OCI-LY1 (cell line): Measurements from ENCODE around the gene GIGYF1.

Experiments
- H2AFZ ChIP-seq: fragments of 200-600 bp; sonication (generic), shearing (Covaris generic); 2 replicates; pipeline ENCODE4 v1.6.0; 2014; ENCODE audit warnings: antibody characterized with exemption, mild to moderate bottlenecking, low read length
- H3F3A ChIP-seq: fragments of 200-600 bp; sonication (generic), shearing (Covaris generic); 2 replicates; pipeline ENCODE4 v1.6.0; 2014; ENCODE audit warnings: mild to moderate bottlenecking, antibody characterized with exemption, low read length, moderate library complexity; ENCODE audit not compliant: insufficient read depth
- H3K27ac ChIP-seq: fragments of 200-600 bp; sonication (generic); 2 replicates; pipeline ENCODE4 v1.5.1; 2014; ENCODE audit warnings: low read length, mixed run types, mild to moderate bottlenecking, low read depth; ENCODE audit not compliant: poor library complexity, severe bottlenecking
- H3K27me3 ChIP-seq: fragments of 200-600 bp; sonication (generic); 2 replicates; pipeline ENCODE4 v1.6.0; 2014; ENCODE audit warnings: antibody characterized with exemption, mild to moderate bottlenecking, low read length, moderate library complexity; ENCODE audit not compliant: insufficient read depth
- H3K36me3 ChIP-seq: fragments of 200-600 bp; sonication (generic); 2 replicates; pipeline ENCODE4 v1.6.1; 2014; ENCODE audit warnings: mild to moderate bottlenecking, antibody characterized with exemption, low read length, moderate library complexity, mixed read lengths; ENCODE audit not compliant: insufficient read depth
- H3K4me1 ChIP-seq: fragments of 200-600 bp; sonication (generic); 2 replicates; pipeline ENCODE4 v1.5.1; 2014; ENCODE audit warnings: mild to moderate bottlenecking, low read length, moderate library complexity; ENCODE audit not compliant: insufficient read depth, severe bottlenecking
- H3K4me2 ChIP-seq: fragments of 200-600 bp; sonication (generic), shearing (Covaris generic); 2 replicates; pipeline ENCODE4 v1.6.1; 2014; ENCODE audit warnings: low read length
- H3K4me3 ChIP-seq: fragments of 200-600 bp; sonication (generic); 2 replicates; pipeline ENCODE4 v1.5.1; 2014; ENCODE audit warnings: low read length, low read depth, mild to moderate bottlenecking, mixed read lengths; ENCODE audit not compliant: poor library complexity, severe bottlenecking
- H3K79me2 ChIP-seq: fragments of 200-600 bp; shearing (Covaris generic); 2 replicates; pipeline ENCODE4 v1.6.1; 2016; ENCODE audit warnings: mixed run types, low read length, mixed read lengths; ENCODE audit not compliant: insufficient read depth
- H3K9ac ChIP-seq: fragments of 200-600 bp; sonication (generic), shearing (Covaris generic); 2 replicates; pipeline ENCODE4 v1.6.1; 2014; ENCODE audit warnings: mild to moderate bottlenecking, low read length, mixed read lengths
- H3K9me2 ChIP-seq: fragments of 200-600 bp; sonication (generic), shearing (Covaris generic); 2 replicates; pipeline ENCODE4 v1.6.1; 2014; ENCODE audit warnings: low read depth, mild to moderate bottlenecking, low read length, mixed read lengths
- H3K9me3 ChIP-seq: fragments of 200-600 bp; shearing (Covaris generic); 2 replicates; pipeline ENCODE4 v1.6.1; 2014; ENCODE audit warnings: low read length, mixed read lengths
- H4K20me1 ChIP-seq: fragments of 200-600 bp; sonication (generic), shearing (Covaris generic); 2 replicates; pipeline ENCODE4 v1.6.0; 2016; ENCODE audit warnings: mild to moderate bottlenecking, low read length; ENCODE audit not compliant: insufficient read depth
- EZH2 ChIP-seq: fragments of 200-600 bp; sonication (generic), shearing (Covaris generic); IDR thresholded peaks from 2 replicates; pipeline ENCODE4 v1.8.0; 2017; ENCODE audit warnings: borderline replicate concordance, mixed run types, mild to moderate bottlenecking, antibody characterized with exemption, low read length, moderate library complexity, mixed read lengths
- TF ChIP-seq, protein P1 (sequence below): fragments of 200-600 bp; sonication (generic), shearing (Covaris generic); IDR thresholded peaks from 2 replicates; pipeline ENCODE4 v1.5.1; 2017; ENCODE audit warnings: mild to moderate bottlenecking, antibody characterized with exemption, low read length, moderate library complexity, mixed read lengths

GIGYF1 gene

DNA sequence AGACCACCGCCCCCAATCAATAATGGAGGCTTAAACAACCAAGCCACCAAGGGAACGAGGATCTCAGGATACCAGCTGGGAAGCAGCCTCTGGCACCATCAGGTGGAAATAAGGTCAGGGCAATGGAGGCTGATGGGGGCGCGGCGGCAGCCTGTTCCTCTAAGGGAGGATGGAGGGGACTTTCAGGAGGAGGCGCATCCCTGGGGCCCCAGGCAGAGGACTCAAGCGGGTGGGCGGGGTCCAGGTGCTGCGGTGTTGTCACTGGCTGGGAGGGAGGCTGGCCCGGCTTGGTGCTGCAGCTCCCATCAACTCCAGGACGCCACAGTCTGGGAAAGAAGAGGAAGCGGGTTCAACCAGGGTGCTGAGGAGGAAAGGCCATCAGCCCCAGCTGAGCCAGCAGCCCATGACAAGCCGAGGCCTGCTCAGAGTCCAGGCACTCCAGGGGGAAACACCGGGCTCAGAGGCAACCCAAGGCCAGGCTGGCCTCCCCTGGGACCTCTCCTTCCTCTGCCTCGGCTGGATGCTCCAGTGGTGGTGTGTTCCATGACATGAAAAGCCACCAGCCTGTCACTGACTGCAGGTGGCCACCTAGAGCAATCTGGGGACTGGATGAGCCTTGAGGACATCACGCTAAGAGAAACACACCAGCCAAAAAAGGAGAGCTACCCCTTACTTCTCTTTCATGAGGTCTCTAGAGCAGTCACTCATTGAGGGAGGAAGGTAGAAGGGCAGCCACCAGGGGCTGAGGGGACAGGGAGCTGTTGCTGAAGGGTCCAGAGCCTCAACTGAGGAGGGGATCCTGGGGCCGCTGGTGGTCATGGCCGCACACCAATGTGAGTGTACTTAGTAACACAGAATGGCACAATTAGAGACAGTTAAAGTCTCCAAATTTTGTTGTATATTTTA, 4.6 kb downstream of the GIGYF1 start:
- no peak overlapping the region for H2AFZ ChIP-seq
- TF ChIP-seq EZH2: no peak
- H3K36me3 ChIP-seq: peaks cover 69% of the 10 kb centered on the region
- no peaks in the 10 kb centered on the region for H3K9me3 ChIP-seq
- no peak overlapping the region for H3K4me2 ChIP-seq
- H3K9me2 ChIP-seq: no peaks in the 10 kb centered on the region
- H3K4me1 ChIP-seq: peaks cover 28% of the 10 kb centered on the region
- no peaks in the 10 kb centered on the region for H3F3A ChIP-seq
- H3K79me2 ChIP-seq: peaks cover 37% of the 10 kb centered on the region
- no peaks in the 10 kb centered on the region for H3K27me3 ChIP-seq
- H4K20me1 ChIP-seq: no peaks in the 10 kb centered on the region
- no peak overlapping the region for H3K4me3 ChIP-seq
- H3K9ac ChIP-seq: no peak overlapping the region
- no peak overlapping the region for H3K27ac ChIP-seq

DNA sequence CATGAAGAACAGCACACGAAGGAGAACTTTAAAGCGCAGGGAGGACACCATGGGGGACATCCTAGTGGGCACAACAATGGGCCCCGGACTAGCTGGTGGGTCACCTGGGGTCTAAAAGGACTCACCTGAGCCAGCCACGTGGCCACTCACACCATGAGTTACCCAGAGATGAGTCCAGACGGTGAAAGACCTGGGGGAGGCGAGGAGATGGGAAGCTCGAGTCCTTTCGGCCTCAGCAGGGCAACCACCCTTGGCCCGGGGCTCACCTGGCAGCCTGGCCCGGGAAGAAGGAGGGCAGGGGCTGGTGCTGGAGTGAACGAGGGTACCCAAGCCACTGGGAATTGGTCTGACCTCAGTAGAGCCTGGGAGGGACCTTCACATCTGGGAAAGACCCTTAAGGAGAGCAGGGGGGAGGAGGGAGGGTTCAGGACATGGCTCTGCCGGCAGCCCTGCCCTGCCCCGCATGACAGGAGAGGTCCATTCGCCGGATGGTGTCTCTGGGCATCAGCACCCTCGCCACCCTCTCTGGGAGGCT, 5.7 kb downstream of the GIGYF1 start:
- no peaks in the 10 kb centered on the region for H3K27me3 ChIP-seq
- H3K79me2 ChIP-seq: peaks cover 37% of the 10 kb centered on the region
- H3K9ac ChIP-seq: no peak overlapping the region
- H3K4me1 ChIP-seq: peaks cover 26% of the 10 kb centered on the region
- H3K9me3 ChIP-seq: no peaks in the 10 kb centered on the region
- no peak overlapping the region for H3K4me2 ChIP-seq
- peaks cover 80% of the 10 kb centered on the region for H3K36me3 ChIP-seq
- TF ChIP-seq, protein P1, sequence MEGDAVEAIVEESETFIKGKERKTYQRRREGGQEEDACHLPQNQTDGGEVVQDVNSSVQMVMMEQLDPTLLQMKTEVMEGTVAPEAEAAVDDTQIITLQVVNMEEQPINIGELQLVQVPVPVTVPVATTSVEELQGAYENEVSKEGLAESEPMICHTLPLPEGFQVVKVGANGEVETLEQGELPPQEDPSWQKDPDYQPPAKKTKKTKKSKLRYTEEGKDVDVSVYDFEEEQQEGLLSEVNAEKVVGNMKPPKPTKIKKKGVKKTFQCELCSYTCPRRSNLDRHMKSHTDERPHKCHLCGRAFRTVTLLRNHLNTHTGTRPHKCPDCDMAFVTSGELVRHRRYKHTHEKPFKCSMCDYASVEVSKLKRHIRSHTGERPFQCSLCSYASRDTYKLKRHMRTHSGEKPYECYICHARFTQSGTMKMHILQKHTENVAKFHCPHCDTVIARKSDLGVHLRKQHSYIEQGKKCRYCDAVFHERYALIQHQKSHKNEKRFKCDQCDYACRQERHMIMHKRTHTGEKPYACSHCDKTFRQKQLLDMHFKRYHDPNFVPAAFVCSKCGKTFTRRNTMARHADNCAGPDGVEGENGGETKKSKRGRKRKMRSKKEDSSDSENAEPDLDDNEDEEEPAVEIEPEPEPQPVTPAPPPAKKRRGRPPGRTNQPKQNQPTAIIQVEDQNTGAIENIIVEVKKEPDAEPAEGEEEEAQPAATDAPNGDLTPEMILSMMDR: no peak
- TF ChIP-seq EZH2: no peak
- no peaks in the 10 kb centered on the region for H4K20me1 ChIP-seq
- H3F3A ChIP-seq: no peaks in the 10 kb centered on the region
- no peak overlapping the region for H2AFZ ChIP-seq
- no peaks in the 10 kb centered on the region for H3K9me2 ChIP-seq
- H3K27ac ChIP-seq: no peak overlapping the region
- no peak overlapping the region for H3K4me3 ChIP-seq

DNA sequence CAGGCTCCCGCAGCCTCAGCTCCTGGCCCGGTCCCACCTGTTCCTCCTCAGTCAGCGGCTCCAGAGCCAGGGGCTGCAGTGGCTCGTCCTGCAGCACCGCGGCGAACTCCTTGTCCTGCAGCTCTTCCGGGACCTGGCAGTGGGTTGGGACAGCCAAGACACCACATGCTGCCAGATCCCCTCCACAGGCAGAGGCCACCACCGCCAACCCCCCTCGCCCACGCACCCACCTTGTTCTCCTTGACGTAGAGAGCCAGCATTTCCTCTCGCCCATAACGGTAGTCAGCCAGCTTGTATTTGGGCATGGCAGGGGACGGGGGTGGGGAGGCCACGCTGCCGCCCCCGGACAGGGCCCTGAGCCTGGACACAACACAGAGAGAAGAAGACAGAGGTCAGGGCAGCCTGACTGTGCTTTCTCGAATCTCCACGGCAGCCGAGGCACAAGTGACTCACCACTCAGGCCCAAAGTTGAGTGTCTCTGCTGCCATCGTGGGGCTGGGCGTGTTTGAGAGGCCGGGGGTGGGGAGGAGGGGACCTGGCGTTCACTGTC, 6.2 kb downstream of the GIGYF1 start:
- TF ChIP-seq EZH2: no peak
- TF ChIP-seq, protein P1: no peak
- no peaks in the 10 kb centered on the region for H4K20me1 ChIP-seq
- H3K27ac ChIP-seq: no peak overlapping the region
- no peaks in the 10 kb centered on the region for H3K9me2 ChIP-seq
- no peak overlapping the region for H3K9ac ChIP-seq
- H3K4me1 ChIP-seq: peaks cover 21% of the 10 kb centered on the region
- H2AFZ ChIP-seq: no peak overlapping the region
- H3K36me3 ChIP-seq: peaks cover 85% of the 10 kb centered on the region
- no peak overlapping the region for H3K4me2 ChIP-seq
- no peak overlapping the region for H3K4me3 ChIP-seq
- no peaks in the 10 kb centered on the region for H3K27me3 ChIP-seq
- peaks cover 31% of the 10 kb centered on the region for H3K79me2 ChIP-seq
- no peaks in the 10 kb centered on the region for H3F3A ChIP-seq
- H3K9me3 ChIP-seq: no peaks in the 10 kb centered on the region
